ENCODE measurements around the gene MISP.

The MISP gene

DNA sequence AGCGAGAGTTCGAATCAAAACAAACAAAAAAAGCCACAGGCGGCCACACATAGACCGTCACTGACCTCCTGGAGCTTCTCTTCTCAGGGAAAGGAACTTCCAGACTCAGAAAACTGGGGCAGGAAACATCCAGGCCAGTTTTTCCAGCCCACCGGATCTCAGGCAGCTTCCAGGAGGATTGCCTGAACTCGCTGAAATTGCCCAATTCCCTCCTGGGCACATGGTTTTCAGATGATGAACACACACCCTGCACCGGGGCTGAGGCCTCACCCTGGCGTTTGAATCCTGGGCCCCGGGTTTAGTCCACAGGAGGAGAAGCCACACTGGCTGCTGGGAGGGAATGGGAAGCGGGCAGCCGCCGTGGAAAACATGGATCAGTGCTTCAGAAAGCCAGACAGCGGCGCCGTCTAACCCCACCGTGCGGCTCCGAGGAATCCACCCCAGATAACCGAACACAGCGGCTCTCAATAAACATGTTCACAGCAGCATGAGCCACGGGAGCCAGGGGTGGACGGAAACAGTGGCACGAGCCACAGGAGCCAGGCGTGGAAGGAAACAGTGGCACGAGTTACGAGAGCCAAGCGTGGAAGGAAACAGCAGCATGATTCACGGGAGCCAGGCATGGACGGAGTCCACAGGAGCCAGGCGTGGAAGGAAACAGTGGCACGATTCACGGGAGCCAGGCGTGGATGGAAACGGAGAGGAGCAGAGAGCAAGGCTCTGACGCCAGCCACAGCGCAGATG, 28.2 kb downstream of the MISP start:
- DNase-seq, result peak; percentile 93

DNA sequence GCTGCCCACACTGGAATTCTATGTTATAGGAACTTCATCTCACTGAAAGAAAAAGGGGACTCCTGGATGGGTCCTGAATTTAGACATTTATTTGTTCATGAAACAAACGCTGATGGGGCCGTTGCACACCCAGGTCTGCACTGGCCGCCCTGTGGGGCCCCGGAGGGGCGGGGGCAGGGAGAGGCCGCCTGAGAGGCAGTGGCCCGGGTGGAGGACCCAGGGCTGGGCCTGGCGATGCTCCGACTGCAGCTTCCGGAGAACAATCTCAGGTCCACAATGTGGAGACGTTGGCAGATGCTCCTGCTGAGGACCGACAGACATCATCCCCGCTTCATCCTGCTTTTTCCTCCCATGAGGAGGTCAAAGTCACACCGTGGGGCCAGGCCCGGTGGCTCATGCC, 30.0 kb downstream of the MISP start:
- DNase-seq, result no peak

GRCh38 chr19:781800-782184, 30.9 kb downstream of the MISP start:
- no peak for DNase-seq

GRCh38 chr19:782185-782877, 31.4 kb downstream of the MISP start:
- DNase-seq, result peak; percentile 74

GRCh38 chr19:782878-783668, 32.2 kb downstream of the MISP start:
- DNase-seq, result no peak

GRCh38 chr19:784541-784940, 33.6 kb downstream of the MISP start:
- DNase-seq, result no peak

- DNase-seq, result no peak
Measured at GRCh38 chr19:787536-787935, 36.6 kb downstream of the MISP start.

GRCh38 chr19:788686-788982, 37.7 kb downstream of the MISP start:
- no peak for DNase-seq

DNA sequence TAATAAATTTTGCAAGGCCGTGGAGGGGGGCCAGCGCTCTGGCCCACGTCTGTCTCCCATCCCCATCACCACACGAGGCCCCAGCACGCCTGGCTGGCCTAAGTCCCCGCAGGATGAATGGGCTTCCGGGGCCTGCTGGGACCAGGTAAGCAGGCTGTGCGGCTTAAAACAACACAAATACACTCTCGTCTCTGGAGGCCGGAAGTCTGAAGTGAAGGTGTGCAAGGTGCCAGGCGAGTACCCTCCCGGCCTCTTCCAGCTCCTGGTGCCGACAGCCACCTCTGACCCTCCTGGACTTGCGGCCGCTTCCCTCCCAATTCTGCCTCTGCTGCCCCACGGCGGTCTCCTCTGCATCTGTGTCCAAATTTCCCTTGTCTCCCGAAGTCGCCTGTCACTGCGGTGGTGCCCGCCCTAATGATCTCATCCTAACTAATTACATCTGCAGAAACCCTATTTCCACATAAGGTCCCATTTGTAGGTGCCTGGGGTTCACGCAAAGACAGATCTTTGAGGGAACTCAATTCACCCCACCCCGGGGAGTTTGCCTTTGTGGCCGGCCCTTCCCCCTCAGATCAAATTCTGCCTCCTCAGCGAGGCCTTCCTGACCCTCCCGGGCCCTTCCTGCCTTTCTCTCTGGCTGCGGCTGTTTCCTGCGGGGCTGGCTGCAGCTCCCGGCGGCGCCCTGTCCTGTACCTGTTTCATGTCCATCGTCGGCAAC, 38.2 kb downstream of the MISP start:
- no peak for DNase-seq

DNA sequence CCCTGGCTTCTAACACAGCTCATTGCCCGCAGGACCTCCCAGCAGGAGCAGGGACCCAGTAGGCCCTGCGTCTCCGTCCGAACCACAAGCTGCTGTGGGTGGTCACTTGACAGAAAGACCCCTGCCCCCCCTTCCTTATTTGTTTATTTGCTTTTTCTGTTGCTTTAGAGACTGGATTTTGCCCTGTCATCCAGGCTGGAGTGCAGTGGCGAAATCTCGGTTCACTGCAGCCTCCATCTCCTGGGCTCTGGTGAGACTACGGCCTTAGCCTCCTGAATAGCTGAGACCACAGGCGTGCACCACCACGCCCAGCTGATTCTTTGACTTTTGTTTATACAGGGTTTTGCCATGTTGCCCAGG, 38.8 kb downstream of the MISP start:
- no peak for DNase-seq

DNA sequence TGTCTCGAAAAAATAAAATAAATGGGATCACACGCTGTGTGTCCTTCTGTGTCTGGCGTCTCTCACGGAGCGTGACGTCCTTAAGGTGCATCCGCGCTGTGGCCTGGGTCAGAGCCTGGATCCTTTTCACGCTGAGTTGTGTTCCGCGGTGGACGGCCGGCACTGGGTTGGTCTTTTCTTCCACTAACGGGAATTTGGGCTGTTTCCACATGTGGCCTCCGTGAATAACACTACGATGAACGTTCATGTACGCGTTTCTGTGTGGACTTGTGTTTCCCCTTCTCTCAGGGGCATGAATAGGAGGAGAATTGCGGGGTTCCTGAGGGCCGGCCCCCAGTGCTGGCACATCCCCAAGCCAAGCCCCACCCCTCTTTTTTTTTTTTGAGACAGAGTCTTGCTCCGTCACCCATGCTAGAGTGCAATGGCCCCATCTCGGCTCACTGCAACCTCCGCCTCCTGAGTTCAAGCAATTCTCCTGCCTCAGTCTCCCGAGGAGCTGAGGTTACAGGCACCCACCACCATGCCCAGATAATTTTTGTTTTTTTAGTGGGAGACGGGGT, 40.2 kb downstream of the MISP start:
- DNase-seq, result no peak

DNA sequence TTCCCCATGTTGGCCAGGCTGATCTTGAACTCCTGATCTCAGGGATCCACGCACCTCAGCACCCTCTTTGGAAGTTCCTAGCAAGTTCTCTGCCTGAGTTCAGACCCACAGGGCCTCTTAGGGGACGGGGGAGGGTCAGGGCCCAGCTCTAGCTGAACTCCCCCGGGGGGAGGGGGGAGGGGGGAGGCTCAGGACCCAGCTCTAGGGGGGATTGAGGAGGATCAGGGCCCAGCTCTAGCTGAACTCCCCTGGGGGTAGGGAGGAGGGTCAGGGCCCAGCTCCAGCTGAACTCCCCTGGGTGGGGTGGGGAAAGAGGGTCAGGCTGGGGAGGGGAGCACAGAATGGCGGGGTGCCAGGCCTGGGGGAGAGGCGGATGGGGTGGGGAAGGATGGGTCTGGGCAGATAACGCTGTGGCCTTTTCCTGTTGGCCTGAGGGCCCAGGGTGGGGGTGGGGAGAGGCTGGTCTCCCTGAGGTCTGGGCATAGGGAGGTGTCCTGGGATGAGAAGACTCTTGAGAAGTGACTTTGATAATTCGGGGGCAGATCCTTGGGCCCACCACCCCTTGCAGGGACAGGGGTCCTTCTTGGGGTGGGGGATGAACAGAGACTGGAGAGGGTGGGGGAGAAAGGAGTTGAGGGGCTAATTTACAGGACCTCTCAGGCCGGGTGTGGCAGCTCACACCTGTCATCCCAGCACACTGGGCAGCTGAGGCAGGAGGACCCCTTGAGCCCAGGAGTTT, 40.8 kb downstream of the MISP start:
- no peak for DNase-seq

DNA sequence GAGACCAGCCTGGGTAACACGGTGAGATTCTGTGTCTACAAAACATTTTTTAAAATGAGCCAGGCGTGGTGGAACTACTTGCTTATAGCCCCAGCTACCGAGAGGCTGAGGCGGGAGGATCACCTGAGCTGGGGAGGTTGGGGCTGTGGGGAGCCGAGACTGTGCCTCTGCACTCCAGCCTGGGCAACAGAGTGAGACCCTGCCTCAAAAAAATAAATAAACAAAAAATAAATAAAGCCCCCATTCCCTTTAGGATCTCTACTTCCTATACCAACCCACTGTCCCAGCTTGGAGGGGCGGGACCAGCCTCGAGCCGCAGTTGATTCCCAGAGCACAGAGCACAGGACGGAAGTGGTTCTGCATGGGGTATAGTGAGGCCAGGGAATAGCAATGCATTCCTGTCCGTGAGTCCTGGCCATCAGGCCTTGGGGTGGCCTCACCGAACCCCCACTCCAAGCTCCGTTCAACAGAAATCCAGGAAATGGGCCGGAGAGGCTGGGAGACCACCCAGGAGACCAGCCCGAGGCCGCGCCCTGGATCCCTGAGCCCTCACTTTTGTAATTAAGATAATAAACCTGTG, 41.5 kb downstream of the MISP start:
- DNase-seq, result no peak

- no peak for DNase-seq
Measured at GRCh38 chr19:793806-794205, 42.9 kb downstream of the MISP start.

DNA sequence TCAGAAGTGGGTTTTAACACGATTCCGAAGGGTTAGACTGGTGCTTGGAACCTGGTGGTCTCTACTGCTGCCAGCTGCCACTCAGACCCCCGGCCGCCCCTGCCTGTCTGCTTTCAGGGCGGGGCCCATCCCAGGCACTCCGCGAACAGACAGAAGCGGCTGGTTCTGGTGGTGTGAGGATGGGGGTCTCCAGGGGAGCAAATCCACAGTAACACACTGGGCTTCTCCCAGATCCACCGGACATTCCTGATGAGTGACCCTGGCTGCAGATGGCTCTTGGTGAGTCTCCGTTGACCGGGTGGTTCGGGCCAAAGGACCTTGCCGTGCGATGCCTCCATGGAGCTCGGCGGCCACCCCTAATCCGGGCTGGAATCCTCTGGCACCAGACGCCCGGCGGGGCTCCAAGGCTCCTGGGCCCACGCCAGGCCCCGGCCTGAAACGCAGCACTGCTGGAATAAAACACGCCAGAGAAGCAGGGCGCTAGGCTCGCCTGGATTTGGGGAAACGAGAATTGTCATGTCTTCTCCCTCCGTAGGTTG, 44.2 kb downstream of the MISP start:
- no peak for DNase-seq

DNA sequence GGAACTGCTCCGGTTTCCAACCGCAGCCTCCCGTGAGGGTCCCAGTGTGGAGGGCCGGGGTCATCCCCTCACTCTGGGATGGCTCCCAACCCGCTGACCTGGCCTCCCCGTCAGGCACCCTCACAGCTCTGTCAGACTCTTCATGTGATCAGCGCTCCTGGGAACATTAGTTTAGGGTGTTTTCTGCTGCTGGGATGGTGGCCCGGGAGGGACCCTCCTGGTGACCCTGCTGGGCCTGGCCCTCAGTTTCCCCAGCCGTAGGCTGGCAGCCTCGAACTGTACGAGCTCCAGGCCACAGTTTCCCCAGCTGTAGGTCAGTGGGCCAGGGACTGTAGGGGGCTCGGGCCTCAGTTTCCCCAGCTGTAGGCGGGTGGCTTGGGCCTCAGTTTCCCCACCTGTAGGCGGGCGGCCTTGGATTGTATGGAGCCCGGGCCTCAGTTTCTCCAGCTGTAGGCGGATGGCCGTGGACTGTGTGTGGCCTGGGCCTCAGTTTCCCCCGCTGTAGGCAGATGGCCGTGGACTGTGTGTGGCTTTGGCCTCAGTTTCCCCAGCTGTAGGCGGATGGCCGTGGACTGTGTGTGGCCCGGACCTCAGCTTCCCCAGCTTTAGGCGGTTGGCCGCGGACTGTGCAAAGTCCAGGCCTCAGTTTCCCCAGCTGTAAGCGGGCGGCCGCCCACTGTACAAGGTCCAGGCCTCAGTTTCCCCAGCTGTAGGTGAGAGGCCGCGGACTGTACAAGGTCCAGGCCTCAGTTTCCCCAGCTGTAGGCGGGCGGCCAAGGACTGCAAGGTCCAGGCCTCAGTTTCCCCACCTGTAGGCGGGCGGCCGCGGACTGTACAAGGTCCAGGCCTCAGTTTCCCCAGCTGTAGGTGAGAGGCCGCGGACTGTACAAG, 45.0 kb downstream of the MISP start:
- no peak for DNase-seq

DNA sequence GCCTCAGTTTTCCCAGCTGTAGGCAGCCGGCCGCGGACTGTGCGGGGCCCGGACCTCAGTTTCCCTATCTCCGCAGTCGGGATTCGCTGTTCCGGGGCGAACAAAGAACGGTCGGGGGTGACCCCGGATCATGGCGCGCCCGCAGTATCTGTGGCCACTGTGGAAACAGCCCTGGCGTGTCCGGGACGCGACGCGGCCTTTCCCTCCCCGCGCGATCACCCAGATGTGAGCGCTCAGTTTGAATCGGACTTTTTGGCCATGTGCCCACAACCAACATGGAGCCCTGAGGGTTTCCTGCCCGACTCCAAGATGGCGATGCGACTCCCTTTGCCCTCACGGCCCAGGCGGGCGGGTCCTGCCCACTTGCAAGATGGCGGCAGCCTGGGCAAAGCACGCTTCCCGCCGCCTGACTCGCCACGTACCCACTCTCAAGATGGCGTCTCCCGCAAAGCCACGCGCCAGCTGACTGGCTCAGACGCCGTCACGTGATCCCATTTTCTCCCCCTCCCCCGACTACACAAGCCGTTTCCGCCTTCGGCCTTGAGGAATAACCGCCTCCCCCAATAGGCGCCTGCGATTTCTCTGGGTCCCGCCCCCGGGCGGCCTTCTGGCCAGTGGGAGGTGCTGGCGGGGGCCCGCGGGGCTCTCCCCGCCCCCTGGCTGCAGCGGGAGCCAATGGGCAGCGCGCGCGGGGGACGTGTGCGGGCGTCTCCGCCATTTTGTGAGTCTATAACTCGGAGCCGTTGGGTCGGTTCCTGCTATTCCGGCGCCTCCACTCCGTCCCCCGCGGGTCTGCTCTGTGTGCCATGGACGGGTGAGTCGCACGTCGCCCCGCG, 46.0 kb downstream of the MISP start, which contains the start of gene PTBP1:
Gene PTBP1, plus strand, starts transcription at position 761 of the 836 bp plus-strand sequence. Its CDS starts 46 bp downstream, at position 807.
- DNase-seq, result peak; percentile 100

DNA sequence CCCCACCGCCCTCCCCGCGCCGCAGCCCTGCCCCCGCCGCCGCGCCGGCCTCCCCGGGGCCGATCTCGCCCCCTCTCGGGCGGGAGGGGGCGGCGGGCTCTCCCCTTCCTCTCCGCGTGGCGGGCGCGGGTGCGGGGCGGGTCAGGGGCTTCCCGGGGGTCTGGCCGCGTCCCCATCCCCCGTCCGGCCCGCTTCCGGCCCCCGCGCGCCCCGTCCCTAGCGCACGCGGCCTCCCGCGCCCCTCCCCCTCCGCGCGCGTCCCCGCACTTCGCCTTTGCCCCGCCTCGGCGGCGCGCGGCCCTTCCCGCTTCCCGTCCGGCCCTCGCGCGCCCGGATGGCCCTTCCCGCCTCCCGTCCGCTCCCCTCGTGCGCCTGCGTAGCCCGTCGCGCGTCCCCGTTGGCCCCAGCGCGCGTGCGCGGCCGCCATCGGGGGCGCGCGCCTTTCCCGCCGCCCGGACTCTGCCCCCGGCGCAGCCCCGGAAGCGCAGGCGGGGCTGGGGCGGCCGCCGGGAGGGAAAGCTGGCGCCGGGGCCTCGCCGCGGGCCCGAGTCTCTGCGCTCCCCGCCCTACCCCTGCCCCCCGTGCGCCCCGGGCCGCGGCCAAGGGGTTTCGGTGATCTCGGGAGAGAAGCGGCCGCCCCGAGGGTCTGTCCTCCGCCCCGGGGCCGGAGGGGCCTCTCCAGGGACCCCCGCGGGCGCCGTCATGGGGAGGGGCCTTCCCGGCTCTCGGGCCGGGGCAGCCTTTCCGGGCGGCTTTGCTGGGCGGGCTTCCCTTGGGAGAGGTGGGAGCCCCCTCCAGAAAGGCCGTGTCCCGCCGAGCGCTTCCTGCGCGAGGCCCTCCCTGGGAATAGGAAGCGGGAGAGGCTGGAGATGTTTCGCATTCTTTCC, 46.9 kb downstream of the MISP start:
- peak; percentile 89 for DNase-seq
